GM12891 (cell line): ENCODE data around the gene NHS.

Source experiments
- DNase-seq: peaks from one replicate; pipeline ENCODE4 v3.0.0; 2011; ENCODE audit warnings: low spot score; ENCODE audit not compliant: insufficient read length
- FAIRE-seq: peaks from 2 replicates; lab custom pipeline; 2011; peaks lifted over from hg19 to GRCh38; lab: Jason Lieb, UNC
- PAX5 ChIP-seq: IDR thresholded peaks from 2 replicates; pipeline ENCODE4 v1.6.1; 2011; ENCODE audit warnings: low read length, moderate library complexity, mild to moderate bottlenecking; ENCODE audit not compliant: insufficient read depth, severe bottlenecking
- POLR2A ChIP-seq: IDR thresholded peaks from 2 replicates; pipeline ENCODE4 v1.6.1; 2011; ENCODE audit warnings: low read depth, low read length, control low read depth
- POLR2AphosphoS5 ChIP-seq: IDR thresholded peaks from 2 replicates; pipeline ENCODE4 v1.6.1; 2011; ENCODE audit warnings: low read depth, low read length, control low read depth
- POU2F2 ChIP-seq: IDR thresholded peaks from 2 replicates; pipeline ENCODE4 v1.6.1; 2011; ENCODE audit warnings: low read depth, mild to moderate bottlenecking, control low read depth, low read length, moderate library complexity
- SPI1 ChIP-seq: IDR thresholded peaks from 2 replicates; pipeline ENCODE4 v1.6.1; 2011; ENCODE audit warnings: low read depth, low read length, control low read depth
- TAF1 ChIP-seq: IDR thresholded peaks from 2 replicates; pipeline ENCODE4 v1.6.1; 2011; ENCODE audit warnings: low read depth, low read length, control low read depth

NHS gene

DNA sequence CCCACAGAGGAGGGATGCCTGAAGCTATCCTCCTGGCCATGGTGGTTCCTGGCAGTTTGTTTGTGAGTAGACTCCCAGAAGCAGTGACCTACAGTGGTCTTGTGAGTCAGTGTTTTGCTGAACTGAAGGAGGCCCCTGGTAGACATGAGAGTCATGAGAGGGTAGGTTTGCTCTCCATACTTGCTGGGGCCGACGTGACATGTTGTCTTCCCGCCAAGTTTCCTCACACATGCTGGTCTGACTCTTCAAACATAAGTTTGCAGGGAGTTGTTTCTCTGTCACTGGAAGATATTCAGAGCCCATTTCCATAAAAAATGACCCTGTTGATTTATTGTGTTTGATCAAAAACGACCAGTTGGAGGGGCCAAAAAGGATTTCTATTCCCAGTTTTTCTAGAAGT, 231.2 kb downstream of the NHS start:
- no peak for DNase-seq

GRCh38 chrX:17608888-17609287, 233.9 kb downstream of the NHS start:
- FAIRE-seq (no peak), DNase-seq (no peak)

More for the DNA sequence above, 231.2 kb downstream of the NHS start:
- FAIRE-seq, result no peak
- no peak for TF ChIP-seq PAX5
- no peak for TF ChIP-seq SPI1
- no peak for TF ChIP-seq POU2F2
- no peak for TF ChIP-seq POLR2AphosphoS5
- no peak for TF ChIP-seq POLR2A
- TF ChIP-seq TAF1, result no peak

GRCh38 chrX:17610788-17611187, 235.8 kb downstream of the NHS start:
- FAIRE-seq (no peak), DNase-seq (no peak)
- TF ChIP-seq PAX5 (no peak), SPI1 (no peak), POLR2A (no peak), POU2F2 (no peak), POLR2AphosphoS5 (no peak), TAF1 (no peak)

More at GRCh38 chrX:17608888-17609287, 233.9 kb downstream of the NHS start:
- TF ChIP-seq POU2F2 (no peak), POLR2AphosphoS5 (no peak), POLR2A (no peak), SPI1 (no peak), PAX5 (no peak), TAF1 (no peak)

DNA sequence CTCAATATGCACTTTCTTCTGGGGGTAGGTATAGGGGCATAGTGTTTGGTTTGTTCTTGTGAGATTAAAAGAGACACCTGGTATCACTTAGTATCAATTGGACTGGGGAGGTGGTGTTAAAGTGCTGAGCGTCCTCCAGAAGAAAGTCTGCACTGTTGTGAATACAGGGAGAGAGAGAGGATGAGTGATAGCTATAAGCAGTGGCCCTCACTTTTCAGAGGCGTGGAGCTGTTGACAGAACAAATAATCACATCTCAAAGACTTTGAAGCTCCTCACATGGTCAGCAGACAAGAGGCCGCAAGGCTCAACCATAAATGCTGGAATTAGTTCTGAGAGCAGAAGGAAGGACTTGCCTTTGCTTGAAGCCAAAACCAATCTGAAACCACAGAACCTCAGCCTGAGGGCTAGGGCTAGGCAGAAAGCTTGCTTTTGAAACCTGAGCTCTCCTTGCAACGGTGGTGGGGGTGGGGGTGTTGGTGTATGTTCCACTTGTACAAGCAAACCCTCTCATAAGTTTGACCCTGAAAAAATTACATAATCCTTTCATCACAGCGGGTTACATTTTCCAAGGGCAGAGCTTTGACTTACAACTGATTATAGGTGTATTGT, 239.1 kb downstream of the NHS start:
- DNase-seq, result no peak
- TF ChIP-seq POU2F2 (no peak), POLR2AphosphoS5 (no peak), SPI1 (no peak), POLR2A (no peak), TAF1 (no peak), PAX5 (no peak)
- FAIRE-seq, result no peak

DNA sequence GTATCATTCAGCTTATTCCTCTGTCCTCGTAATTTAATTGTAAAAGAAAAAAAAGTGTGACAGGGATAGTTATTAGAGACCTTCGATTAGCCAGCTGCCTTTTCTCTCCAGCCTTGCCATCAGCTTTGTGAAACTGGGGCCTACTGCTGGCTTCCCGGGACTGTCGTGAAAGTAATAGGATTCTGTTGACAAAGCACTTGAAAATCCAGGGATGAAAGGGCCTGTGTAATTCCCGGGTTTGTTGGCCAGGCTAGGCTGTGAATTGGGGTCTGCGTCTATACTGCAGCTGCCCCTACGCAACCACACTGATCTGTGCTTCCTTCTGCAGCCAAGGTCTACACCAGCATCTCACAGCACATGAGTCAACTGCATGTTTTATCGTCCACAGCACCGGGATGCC, 241.9 kb downstream of the NHS start:
- no peak for DNase-seq

GRCh38 chrX:17617806-17618205, 242.8 kb downstream of the NHS start:
- TF ChIP-seq POU2F2 (no peak), TAF1 (no peak)
- DNase-seq (no peak), FAIRE-seq (no peak)

More for the DNA sequence above, 241.9 kb downstream of the NHS start:
- no peak for TF ChIP-seq TAF1
- TF ChIP-seq POLR2A, result no peak
- TF ChIP-seq PAX5, result no peak
- no peak for TF ChIP-seq POLR2AphosphoS5
- TF ChIP-seq POU2F2, result no peak
- TF ChIP-seq SPI1, result no peak
- FAIRE-seq, result no peak

DNA sequence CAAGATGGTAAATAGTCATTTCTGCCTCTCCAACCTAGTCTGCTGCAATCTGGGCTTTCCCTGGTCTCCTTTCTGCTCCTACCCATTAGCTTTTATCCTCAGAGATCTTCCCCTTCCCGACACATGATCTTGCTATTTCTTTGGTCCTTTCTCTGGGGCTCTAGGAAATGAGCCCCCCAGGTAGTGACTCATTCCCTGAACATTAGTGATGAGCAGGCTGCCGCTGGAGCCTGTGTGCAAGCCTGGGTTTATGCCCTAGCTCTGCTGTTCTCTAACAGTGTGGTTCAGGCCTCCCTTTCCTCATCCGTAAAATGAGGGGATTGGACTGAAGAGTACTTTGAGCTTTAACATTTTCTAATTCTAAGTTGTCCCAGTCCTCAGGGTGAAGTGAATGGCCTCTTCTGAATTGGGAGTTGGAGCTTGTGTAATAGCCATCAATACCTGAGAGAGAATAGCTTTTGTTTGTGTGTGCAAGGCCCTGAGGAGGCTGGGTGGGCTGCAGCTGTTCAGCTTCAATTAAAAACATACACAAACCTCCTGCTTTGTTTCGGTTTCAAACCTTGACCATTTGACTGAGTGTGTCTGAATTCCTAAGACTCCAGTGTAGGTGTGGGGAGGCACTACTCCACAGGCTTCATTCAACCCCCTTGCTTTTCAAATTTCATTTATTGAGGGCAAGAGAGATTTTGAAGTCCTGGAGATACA, 246.7 kb downstream of the NHS start:
- TF ChIP-seq POLR2A, result no peak
- no peak for TF ChIP-seq PAX5
- TF ChIP-seq TAF1, result no peak
- no peak for TF ChIP-seq POU2F2
- no peak for TF ChIP-seq POLR2AphosphoS5
- no peak for TF ChIP-seq SPI1
- no peak for DNase-seq
- FAIRE-seq, result no peak

DNA sequence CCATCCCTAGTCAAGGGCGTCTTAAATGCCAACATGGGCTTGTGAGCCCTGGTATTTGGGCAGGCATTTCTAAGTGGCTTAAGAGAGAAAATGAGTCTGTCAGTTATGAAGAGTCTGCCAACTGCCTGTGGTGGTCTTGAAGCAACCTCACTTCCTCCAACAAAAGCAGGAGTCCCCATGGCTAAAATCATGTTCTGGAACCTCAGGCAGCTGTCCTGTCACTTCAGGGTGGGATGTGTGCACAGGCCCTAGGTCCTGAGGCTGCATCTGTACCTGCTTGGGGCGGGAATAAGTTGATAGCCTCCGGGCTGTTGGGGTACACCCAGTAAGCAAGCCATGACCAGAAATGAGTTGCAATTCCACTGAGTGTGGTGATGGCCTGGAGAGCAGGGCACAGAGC, 247.3 kb downstream of the NHS start:
- TF ChIP-seq SPI1 (no peak), POLR2AphosphoS5 (no peak), POU2F2 (no peak), TAF1 (no peak), PAX5 (no peak), POLR2A (no peak)
- DNase-seq (no peak), FAIRE-seq (no peak)

GRCh38 chrX:17623750-17624149, 248.8 kb downstream of the NHS start:
- DNase-seq (no peak), FAIRE-seq (no peak)
- TF ChIP-seq POLR2AphosphoS5 (no peak), TAF1 (no peak), POLR2A (no peak), PAX5 (no peak), SPI1 (no peak), POU2F2 (no peak)

GRCh38 chrX:17627026-17627425, 252.0 kb downstream of the NHS start:
- DNase-seq (no peak), FAIRE-seq (no peak)
- no peak for TF ChIP-seq TAF1
